Measurements from ENCODE around the gene PRRC2B.
A peak's percentile ranks its signal among the peaks of the same experiment; 100 is the strongest.
"Not testable (repeated sequence)": the region's sequence is repeated elsewhere in the genome, so short reads cannot be mapped to it uniquely, and the experiment has no call there.

PRRC2B gene

GRCh38 chr9:131432050-131432449 lies 38.2 kb downstream of the PRRC2B start:
- H3K27ac ChIP-seq, result peak overlapping the region; percentile 41
- DNase-seq (ENCODE audit: low read depth, low spot score), result peak; percentile 83

- peak overlapping the region; percentile 41 for H3K27ac ChIP-seq
- no peak for DNase-seq (ENCODE audit: low read depth, low spot score)
Measured at GRCh38 chr9:131432597-131433301, 38.9 kb downstream of the PRRC2B start.

DNA sequence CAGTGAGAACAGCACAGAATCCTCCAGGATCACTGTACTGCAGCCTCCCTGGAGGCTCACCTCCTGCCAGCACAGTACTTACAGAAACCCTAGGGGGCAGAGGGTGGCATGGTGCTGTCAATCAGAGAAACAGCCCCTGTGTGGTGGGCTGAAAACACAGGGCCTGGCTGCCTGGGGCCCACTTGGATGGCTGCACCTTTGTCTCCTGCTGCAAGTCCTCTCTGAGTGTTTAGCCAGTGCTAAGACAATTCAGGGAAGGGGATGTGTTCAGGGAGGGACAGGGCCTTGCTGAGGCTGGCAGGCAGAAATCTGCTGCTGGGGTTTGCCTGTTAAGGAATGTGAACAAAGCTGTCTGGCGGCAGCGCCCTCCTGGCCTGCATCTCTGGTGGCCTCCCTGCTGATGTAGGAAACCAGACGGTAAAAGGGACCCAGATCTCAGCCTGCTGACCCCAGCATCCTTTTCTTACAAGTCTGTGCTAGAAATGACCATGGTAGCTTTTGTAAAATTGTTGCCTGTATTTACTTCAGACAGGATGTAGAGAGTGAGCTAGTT lies 39.5 kb downstream of the PRRC2B start:
- peak overlapping the region; percentile 41 for H3K27ac ChIP-seq
- no peak for DNase-seq (ENCODE audit: low read depth, low spot score)

- no peak overlapping the region for H3K27ac ChIP-seq
- no peak for DNase-seq (ENCODE audit: low read depth, low spot score)
Measured at GRCh38 chr9:131434673-131435072, 40.8 kb downstream of the PRRC2B start.

DNA sequence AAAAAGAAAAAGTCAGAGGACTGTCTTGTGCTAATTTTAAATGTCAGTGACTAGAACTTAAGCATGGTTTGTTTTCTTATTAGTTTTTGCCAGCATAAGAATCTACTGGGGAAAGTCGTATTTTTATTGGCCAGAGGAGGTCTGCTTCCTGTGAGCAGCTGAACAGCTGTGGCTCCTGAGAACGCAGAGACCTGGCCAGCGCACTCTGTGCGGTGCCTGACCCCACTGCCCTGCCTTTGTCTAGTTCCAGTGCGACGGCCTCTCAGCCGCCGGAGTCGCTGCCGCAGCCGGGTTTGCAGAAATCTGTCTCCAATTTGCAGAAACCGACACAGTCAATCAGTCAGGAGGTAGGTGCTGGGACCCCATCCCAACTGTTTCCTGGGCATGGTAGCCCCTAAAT lies 42.5 kb downstream of the PRRC2B start:
- DNase-seq (ENCODE audit: low read depth, low spot score), result no peak
- no peak overlapping the region for H3K27ac ChIP-seq

DNA sequence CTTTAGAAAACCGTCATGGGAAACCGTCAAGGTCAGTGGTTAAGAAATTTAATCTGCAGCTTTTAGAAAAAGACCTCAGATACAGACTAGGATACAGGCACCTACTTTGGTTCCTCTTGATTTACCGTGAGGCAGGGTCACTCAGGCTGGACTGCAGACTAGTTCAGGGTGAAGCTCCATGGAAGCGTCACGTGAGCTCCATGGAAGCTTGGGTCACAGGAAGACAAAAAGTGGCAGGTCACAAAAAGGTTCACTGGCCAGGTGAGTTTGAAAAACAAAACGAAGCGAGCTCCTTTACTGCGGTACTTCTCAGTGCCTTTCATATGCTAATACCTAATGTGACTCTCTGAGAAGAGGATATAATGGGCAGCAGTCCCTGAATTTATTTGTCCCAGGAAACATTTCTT lies 43.0 kb downstream of the PRRC2B start:
- no peak for DNase-seq (ENCODE audit: low read depth, low spot score)
- no peak overlapping the region for H3K27ac ChIP-seq

- H3K27ac ChIP-seq, result no peak overlapping the region
- DNase-seq (ENCODE audit: low read depth, low spot score), result no peak
Measured at GRCh38 chr9:131438190-131438589, 44.3 kb downstream of the PRRC2B start.

DNA sequence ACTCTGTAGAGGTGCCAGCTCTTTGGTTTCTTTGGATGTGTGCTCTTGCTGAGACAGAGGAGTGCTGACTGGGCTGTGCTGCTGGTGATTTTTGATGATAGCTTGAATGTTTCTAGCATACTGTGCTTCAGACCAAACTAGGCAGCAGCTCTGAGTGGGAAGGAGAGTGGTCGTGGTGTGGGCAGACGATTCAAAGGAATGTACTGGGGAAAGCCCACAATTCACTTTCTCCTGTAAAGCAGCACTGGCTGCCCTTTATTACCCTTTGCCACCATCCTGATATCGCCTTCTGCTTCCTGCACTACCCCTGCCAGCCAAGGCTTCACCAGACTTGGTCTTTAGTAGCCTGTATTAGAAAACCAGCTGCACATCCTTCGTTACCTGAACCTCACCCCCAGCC lies 45.3 kb downstream of the PRRC2B start:
- DNase-seq (ENCODE audit: low read depth, low spot score), result no peak
- no peak overlapping the region for H3K27ac ChIP-seq

GRCh38 chr9:131441441-131441840 lies 47.6 kb downstream of the PRRC2B start:
- DNase-seq (ENCODE audit: low read depth, low spot score), result no peak
- H3K27ac ChIP-seq, result no peak overlapping the region

GRCh38 chr9:131442351-131442750 lies 48.5 kb downstream of the PRRC2B start:
- H3K27ac ChIP-seq, result no peak overlapping the region
- no peak for DNase-seq (ENCODE audit: low read depth, low spot score)

DNA sequence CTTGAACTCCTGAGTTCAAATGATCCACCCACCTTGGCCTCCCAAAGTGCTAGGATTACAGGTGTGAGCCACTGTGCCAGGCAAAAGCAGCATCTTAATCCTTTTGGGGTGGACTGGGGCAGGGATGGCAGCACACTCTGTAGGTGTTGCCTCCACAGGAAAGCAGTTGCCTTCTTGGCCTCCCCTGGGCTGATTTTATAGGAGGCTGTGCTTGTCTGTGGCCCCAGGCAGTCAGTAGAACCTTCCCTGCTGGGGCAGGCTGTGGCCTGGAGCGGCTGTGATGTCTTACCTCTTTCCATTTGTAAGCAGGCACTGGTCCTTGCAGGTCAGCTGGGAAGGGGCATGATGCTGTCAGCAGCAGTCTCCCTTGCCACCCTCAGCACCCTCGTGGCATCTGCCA lies 49.8 kb downstream of the PRRC2B start:
- no peak for DNase-seq (ENCODE audit: low read depth, low spot score)
- H3K27ac ChIP-seq, result no peak overlapping the region

DNA sequence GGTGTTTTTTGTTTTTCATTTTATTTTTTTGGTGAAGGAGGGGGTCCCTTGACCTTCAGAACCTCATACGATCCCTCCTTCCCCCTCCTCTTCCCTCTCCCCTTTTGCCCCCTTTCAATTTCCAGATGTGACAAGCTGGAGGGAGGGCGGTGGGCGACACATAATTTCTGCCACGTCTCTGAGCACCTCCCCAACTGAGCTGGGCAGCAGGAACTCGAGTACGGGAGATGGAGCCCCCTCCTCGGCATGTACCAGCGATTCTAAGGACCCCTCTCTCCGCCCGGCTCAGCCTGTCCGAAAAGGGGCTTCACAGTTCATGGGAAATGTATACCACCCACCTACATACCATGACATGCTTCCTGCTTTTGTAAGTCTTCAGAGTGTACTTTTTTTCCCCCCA lies 52.4 kb downstream of the PRRC2B start:
- no peak for DNase-seq (ENCODE audit: low read depth, low spot score)
- H3K27ac ChIP-seq, result no peak overlapping the region

DNA sequence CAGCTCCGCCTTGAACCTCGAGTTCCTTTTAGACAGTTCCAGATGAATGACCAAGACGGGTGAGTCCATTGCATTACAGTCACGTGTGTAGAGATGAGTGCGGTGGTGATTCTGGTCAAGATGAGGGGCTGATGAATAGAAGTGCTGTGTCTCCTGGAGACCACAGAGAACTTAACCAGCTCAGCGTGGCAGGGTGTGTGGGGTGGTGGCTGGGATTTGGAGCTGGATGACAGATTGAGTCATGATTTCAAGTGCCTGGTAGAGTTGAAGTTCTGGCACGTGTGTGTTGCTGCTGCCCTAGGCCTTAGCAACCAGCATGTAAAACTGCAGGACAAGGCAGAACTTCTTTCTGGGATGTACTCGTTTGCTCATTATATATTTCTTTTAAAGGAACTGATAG lies 53.3 kb downstream of the PRRC2B start:
- no peak for DNase-seq (ENCODE audit: low read depth, low spot score)
- H3K27ac ChIP-seq, result no peak overlapping the region

GRCh38 chr9:131447600-131447999 lies 53.7 kb downstream of the PRRC2B start:
- DNase-seq (ENCODE audit: low read depth, low spot score), result no peak
- H3K27ac ChIP-seq, result no peak overlapping the region

DNA sequence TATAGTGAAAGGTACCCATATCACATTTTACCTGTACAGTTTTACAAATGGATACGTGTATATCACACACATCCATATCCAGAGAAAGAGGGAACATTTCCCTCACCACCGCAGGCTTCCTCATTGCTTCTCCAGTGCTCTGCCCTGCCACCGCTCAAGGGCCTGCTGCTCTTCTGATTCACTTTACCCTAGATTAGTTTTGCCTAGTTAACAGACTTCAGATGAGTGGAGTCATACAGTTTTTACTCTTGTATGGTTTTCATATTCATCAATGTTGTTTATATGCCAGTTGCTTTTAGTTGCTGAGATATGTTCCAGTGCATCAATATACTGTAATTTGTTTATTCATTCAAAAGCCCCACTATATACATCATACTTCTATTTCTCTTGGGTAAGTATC lies 54.9 kb downstream of the PRRC2B start:
- DNase-seq (ENCODE audit: low read depth, low spot score), result no peak
- no peak overlapping the region for H3K27ac ChIP-seq

DNA sequence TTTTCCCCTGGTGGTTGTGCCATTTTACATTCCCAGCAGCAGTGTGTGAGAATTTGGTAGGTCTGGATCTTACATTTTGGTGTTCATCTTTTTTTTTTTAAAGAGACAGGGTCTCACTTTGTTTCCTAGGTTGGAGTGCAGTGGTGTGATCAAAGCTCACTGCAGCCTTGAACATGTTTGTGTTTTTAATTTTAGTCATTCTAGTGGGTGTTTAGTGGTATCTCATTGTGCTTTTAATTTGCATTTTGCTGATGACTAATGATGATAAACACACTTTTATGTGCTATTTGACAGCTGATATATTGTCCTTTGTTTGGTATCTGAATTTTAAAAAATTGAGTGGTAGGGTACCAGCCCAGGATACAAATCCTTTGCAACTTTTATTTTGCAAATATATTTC lies 55.4 kb downstream of the PRRC2B start:
- no peak for DNase-seq (ENCODE audit: low read depth, low spot score)
- no peak overlapping the region for H3K27ac ChIP-seq

- no peak overlapping the region for H3K27ac ChIP-seq
Measured at GRCh38 chr9:131454028-131454427, 60.1 kb downstream of the PRRC2B start.

DNA sequence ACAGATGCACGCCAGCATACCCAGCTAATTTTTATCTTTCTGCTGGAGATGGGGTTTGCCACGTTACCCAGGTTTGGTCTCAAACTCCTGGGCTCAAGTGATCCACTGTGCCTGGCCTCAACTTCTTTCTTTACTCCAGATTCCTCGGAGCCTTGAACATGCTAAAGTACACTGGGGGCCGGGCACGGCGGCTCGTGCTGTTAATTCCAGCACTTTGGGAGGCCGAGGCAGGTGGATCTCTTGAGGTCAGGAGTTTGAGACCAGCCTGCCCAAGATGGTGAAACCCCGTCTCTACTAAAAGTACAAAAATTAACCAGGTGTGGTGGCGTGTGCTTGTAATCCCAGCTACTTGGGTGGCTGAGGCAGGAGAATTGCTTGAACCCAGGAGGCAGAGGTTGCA lies 61.8 kb downstream of the PRRC2B start:
- H3K27ac ChIP-seq; DNase-seq (ENCODE audit: low read depth, low spot score): not testable (repeated sequence)

More at GRCh38 chr9:131454028-131454427, 60.1 kb downstream of the PRRC2B start:
- DNase-seq (ENCODE audit: low read depth, low spot score), result no peak

GRCh38 chr9:131457746-131458145 lies 63.9 kb downstream of the PRRC2B start:
- DNase-seq (ENCODE audit: low read depth, low spot score), result no peak
- H3K27ac ChIP-seq, result no peak overlapping the region

- no peak for DNase-seq (ENCODE audit: low read depth, low spot score)
- H3K27ac ChIP-seq, result no peak overlapping the region
Measured at GRCh38 chr9:131459056-131459455, 65.2 kb downstream of the PRRC2B start.

GRCh38 chr9:131461166-131461565 lies 67.3 kb downstream of the PRRC2B start:
- no peak overlapping the region for H3K27ac ChIP-seq

GRCh38 chr9:131464354-131465000 lies 70.6 kb downstream of the PRRC2B start:
- no peak for DNase-seq (ENCODE audit: low read depth, low spot score)
- no peak overlapping the region for H3K27ac ChIP-seq

More at GRCh38 chr9:131461166-131461565, 67.3 kb downstream of the PRRC2B start:
- DNase-seq (ENCODE audit: low read depth, low spot score), result no peak

All from epithelial cell of prostate (primary cell).